ENCODE data around the gene PLAGL2. TPM values are rescaled to one million over a fixed set of nuclear protein-coding genes. Genes with fewer than 3 reads are reported as not detected.

Gene PLAGL2
- total RNA-seq, 4 donors from 2014 or later = 4.2 to 7.2 (median 6.3) TPM

DNA sequence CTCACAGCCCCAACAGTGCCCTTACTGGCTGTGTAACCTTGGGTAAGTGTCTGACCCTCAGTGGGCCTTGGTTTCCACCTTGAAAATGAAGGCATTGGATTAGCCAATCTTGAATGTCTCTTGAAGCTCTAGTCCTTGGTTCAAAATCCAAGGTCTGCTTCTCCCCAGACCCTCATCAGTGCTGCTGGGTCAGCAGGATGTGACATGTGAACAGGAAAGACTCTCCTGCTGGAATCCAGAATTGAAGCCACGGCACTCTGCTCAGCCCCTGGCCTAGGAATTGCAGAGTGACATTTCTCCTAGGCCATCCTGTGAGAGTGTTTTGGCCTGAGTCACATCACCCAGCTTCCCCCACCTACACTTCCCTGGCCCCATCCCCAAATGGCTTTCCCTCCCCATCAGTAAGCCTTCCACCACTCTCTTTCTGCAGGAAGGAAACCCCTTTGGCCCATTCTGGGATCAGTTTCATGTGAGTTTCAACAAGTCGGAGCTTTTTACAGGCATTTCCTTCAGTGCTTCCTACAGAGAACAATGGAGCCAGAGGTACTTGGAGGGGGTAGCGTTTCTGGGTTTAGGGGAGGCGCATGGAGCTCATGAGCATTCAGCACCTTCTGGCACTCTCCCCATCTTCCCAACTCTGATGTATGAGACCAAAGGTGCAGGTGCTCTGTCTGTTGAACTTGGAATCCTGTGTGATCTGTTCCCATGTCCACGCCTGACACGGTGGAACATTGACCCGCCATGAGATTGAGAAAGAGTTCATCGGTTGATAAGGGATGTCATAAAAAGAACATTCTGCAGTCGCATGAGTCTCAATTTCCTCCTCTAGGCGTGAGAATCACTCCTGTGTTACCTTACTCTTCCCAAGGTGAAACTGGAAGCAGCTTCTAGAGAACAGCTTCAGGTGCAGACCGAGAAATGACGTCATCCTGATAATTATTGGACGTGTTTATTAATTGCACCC, 8.9 kb upstream of the PLAGL2 start:
- no peak for TF ChIP-seq EP300 (IDR thresholded peaks at IDR 0.05)
- no peak for TF ChIP-seq POLR2A (IDR thresholded peaks at IDR 0.05)
- TF ChIP-seq, protein P1, sequence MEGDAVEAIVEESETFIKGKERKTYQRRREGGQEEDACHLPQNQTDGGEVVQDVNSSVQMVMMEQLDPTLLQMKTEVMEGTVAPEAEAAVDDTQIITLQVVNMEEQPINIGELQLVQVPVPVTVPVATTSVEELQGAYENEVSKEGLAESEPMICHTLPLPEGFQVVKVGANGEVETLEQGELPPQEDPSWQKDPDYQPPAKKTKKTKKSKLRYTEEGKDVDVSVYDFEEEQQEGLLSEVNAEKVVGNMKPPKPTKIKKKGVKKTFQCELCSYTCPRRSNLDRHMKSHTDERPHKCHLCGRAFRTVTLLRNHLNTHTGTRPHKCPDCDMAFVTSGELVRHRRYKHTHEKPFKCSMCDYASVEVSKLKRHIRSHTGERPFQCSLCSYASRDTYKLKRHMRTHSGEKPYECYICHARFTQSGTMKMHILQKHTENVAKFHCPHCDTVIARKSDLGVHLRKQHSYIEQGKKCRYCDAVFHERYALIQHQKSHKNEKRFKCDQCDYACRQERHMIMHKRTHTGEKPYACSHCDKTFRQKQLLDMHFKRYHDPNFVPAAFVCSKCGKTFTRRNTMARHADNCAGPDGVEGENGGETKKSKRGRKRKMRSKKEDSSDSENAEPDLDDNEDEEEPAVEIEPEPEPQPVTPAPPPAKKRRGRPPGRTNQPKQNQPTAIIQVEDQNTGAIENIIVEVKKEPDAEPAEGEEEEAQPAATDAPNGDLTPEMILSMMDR (IDR thresholded peaks at IDR 0.05) = no peak
- no peak for DNase-seq (ENCODE audit: low spot score in 2 of 2)
- peak overlapping the region in 1 of 4 donors; percentile 31 for H3K27ac ChIP-seq
- WGBS, 2 donors = 89 to 94% methylated on average over 13 of the region's 13 CpGs
- no peaks in the 10 kb centered on the region for H3K4me1 ChIP-seq
- H3K27me3 ChIP-seq = no peaks in the 10 kb centered on the region
- peaks cover 0 to 99% (median 8%) of the 10 kb centered on the region in 3 donors for H3K36me3 ChIP-seq
- H3K4me3 ChIP-seq = no peak overlapping the region
- no peaks in the 10 kb centered on the region for H3K9me3 ChIP-seq

DNA sequence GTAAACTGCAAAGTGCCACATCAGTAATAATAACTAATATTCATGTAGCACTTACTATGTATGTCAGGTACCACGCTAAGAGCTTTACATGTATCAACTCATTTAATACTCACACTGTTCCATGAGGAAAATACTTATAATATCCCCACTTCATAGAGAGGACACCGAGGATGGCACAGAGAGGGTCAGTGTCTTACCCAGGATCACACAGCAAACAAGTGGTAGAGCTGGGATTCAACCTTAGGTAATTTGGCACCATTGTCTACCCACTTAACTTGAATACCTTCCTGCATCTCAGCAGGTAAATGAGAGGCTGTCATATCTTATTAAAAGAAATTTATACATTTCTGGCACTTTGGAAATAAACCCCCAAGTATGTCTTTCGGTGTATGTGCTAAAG, 8.2 kb upstream of the PLAGL2 start:
- TF ChIP-seq, protein P1 (IDR thresholded peaks at IDR 0.05) = no peak
- no peak for TF ChIP-seq POLR2A (IDR thresholded peaks at IDR 0.05)
- no peak for TF ChIP-seq EP300 (IDR thresholded peaks at IDR 0.05)
- no peaks in the 10 kb centered on the region for H3K4me1 ChIP-seq
- WGBS, 2 donors = 94 to 99% methylated on average over 3 of the region's 3 CpGs
- peaks cover 0 to 99% (median 8%) of the 10 kb centered on the region in 3 donors for H3K36me3 ChIP-seq
- no peak for DNase-seq (ENCODE audit: low spot score in 2 of 2)
- peak overlapping the region in 1 of 4 donors; percentile 31 for H3K27ac ChIP-seq
- H3K27me3 ChIP-seq = no peaks in the 10 kb centered on the region
- H3K4me3 ChIP-seq = no peak overlapping the region
- no peaks in the 10 kb centered on the region for H3K9me3 ChIP-seq

DNA sequence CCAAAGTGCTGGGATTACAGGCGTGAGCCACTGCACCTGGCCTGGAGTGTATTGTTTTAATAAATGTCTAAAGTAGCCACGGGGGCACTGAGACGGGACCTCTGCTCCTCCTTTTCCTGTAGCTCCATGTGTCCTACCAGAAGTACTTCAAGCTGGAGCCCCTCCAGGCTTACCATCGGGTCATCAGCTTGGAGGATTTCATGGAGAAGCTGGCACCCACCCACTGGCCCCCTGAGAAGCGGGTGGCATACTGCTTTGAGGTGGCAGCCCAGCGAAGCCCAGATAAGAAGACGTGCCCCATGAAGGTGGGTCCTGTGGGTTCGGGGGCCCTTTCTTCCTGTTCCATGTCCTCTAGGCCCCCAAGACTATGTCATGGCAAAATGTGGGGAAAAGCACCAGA, 7.6 kb upstream of the PLAGL2 start:
- 92 to 94% methylated on average over 7 of the region's 8 CpGs for WGBS, 2 donors
- Histone ChIP-seq H3K27ac (no peak overlapping the region), H3K27me3 (no peaks in the 10 kb centered on the region), H3K36me3 (peaks cover 0 to 99% (median 8%) of the 10 kb centered on the region in 3 donors), H3K9me3 (no peaks in the 10 kb centered on the region), H3K4me3 (no peak overlapping the region), H3K4me1 (peaks cover 0 to 3% (median 0%) of the 10 kb centered on the region in 4 donors)
- TF ChIP-seq POLR2A (IDR thresholded peaks at IDR 0.05) (no peak), EP300 (IDR thresholded peaks at IDR 0.05) (no peak)
- TF ChIP-seq, protein P1 (IDR thresholded peaks at IDR 0.05) = no peak
- no peak for DNase-seq (ENCODE audit: low spot score in 2 of 2)

DNA sequence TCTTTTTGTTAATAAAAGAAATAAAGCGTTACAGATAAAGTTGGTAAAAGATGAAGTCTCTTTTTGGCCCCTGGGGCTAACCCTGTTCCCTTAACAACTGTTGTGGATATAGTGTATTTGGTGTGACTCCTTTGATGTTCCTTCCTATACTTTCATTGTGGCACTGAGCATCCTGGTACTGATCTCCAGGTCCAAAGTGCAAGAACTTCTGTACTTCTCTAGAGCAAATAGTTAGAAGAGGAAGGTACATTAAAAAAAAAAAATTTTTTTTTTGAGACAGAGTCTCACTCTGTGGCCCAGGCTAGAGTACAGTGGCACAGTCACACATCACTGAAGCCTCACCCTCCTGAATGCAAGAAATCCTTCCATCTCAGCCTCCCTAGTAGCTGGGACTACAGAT, 6.3 kb upstream of the PLAGL2 start:
- TF ChIP-seq, protein P1 (IDR thresholded peaks at IDR 0.05) = no peak
- TF ChIP-seq EP300 (IDR thresholded peaks at IDR 0.05) (no peak), POLR2A (IDR thresholded peaks at IDR 0.05) (no peak)
- Histone ChIP-seq H3K27me3 (no peaks in the 10 kb centered on the region), H3K36me3 (peaks cover 0 to 91% (median 8%) of the 10 kb centered on the region in 3 donors), H3K9me3 (no peaks in the 10 kb centered on the region), H3K27ac (no peak overlapping the region), H3K4me3 (no peak overlapping the region), H3K4me1 (peaks cover 0 to 14% (median 3%) of the 10 kb centered on the region in 4 donors)
- WGBS, 2 donors = 85 to 94% methylated on average over 1 of the region's 1 CpG
- DNase-seq (ENCODE audit: low spot score in 2 of 2) = no peak

Data from tibial nerve (tissue), 4 donors.